Ishikawa (cell line): Measurements from ENCODE around the gene TMPRSS4.

ENCODE experiments used
- EP300 ChIP-seq: IDR thresholded peaks from 2 replicates; pipeline ENCODE4 v1.6.1; 2012; ENCODE audit warnings: borderline replicate concordance
- MAX ChIP-seq: IDR thresholded peaks from 2 replicates; pipeline ENCODE4 v1.6.1; 2012
- REST ChIP-seq: IDR thresholded peaks from 2 replicates; pipeline ENCODE4 v1.6.1; 2012; ENCODE audit warnings: low read depth, mild to moderate bottlenecking

GRCh38 chr11:118068945-118069612 lies 7.8 kb upstream of the TMPRSS4 start:
- TF ChIP-seq MAX (no peak), REST (no peak), EP300 (no peak)
